Left ventricle myocardium superior (tissue), 1 donor: ENCODE measurements around the gene YDJC. TPM values are rescaled to one million over a fixed set of nuclear protein-coding genes. Genes with fewer than 3 reads are reported as not detected.
"Not testable (repeated sequence)": the region's sequence is repeated elsewhere in the genome, so short reads cannot be mapped to it uniquely, and the experiment has no call there.

ENCODE experiments used
- ATAC-seq: fragments of 200-7000 bp; cut with Tn5 transposase; one replicate; pipeline ENCODE4 v1.9.1; 2020; ENCODE audit warnings: mild to moderate bottlenecking, moderate library complexity
- DNase-seq: peaks from one replicate; pipeline ENCODE4 v3.0.0-alpha.2; 2020
- intact Hi-C: fragments of 100-400 bp; cut with micrococcal nuclease; formaldehyde crosslinking; loops from one replicate; pipeline ENCODE4 v1.11.0; 2022
- long read RNA-seq: library from polyadenylated mRNA; unstranded; transcript quantifications from one replicate; pipeline ENCODE4 v2.0.0, GENCODE V29; 2021
- total RNA-seq: library from RNA; stranded (reverse); fragmentation: NEBNext Ultra II Directional; extraction: Animal tissue kit (Norgen Biotek cat#: 25700); gene quantifications from one replicate; pipeline ENCODE4 v1.2.1, GENCODE V29; 2021
- donor health status: DM: no; HTN: yes; CAD: no; lungs with severe emphysema.

The YDJC gene
- 4.9 TPM for total RNA-seq
- long read RNA-seq, partial matches to known transcripts = 1 of 11 reads
- long read RNA-seq, other reads (novel, unspliced or antisense) = 1 of 11 reads

GRCh38 chr22:21629255-21630149 lies at the start of gene YDJC:
Gene YDJC (minus strand): TSS chr22:21630022. CDS start chr22:21630014, 8 bp downstream.
- peak; percentile 98 for ATAC-seq
- peak; percentile 96 for DNase-seq
- intact Hi-C loops = no loop called here

GRCh38 chr22:21679383-21679782 lies 49.6 kb upstream of the YDJC start:
- ATAC-seq = no peak
- intact Hi-C loops = no loop called here

GRCh38 chr22:21678842-21679241 lies 49.0 kb upstream of the YDJC start:
- intact Hi-C loops, DNase-seq, ATAC-seq: not testable (repeated sequence)

More at GRCh38 chr22:21679383-21679782, 49.6 kb upstream of the YDJC start:
- no peak for DNase-seq

- DNase-seq = no peak
- peak; percentile 17 for ATAC-seq
- intact Hi-C loops = no loop called here
These were observed 48.0 kb upstream of the YDJC start for GRCh38 chr22:21677606-21678443.

- DNase-seq (no peak), ATAC-seq (no peak)
- intact Hi-C loops = no loop called here
These were observed 44.9 kb upstream of the YDJC start for GRCh38 chr22:21674638-21675245.

- DNase-seq (no peak), ATAC-seq (no peak)
- intact Hi-C loops = no loop called here
These were observed 43.9 kb upstream of the YDJC start for GRCh38 chr22:21673534-21674321.

- intact Hi-C loops = no loop called here
- ATAC-seq = no peak
These were observed 42.3 kb upstream of the YDJC start for GRCh38 chr22:21672107-21672629.

GRCh38 chr22:21669026-21669425 lies 39.2 kb upstream of the YDJC start:
- intact Hi-C loops = no loop called here
- ATAC-seq = no peak
- no peak for DNase-seq

More at GRCh38 chr22:21672107-21672629, 42.3 kb upstream of the YDJC start:
- DNase-seq = no peak

GRCh38 chr22:21666786-21667185 lies 37.0 kb upstream of the YDJC start:
- intact Hi-C loops = no loop called here
- DNase-seq (no peak), ATAC-seq (no peak)

- intact Hi-C loops = no loop called here
- ATAC-seq = no peak
These were observed 35.4 kb upstream of the YDJC start for GRCh38 chr22:21665047-21665851.

GRCh38 chr22:21663738-21664137 lies 33.9 kb upstream of the YDJC start:
- ATAC-seq = no peak
- DNase-seq = no peak
- intact Hi-C loops = no loop called here

More at GRCh38 chr22:21665047-21665851, 35.4 kb upstream of the YDJC start:
- DNase-seq = no peak

GRCh38 chr22:21661991-21662390 lies 32.2 kb upstream of the YDJC start:
- DNase-seq = no peak
- no peak for ATAC-seq
- intact Hi-C loops = no loop called here

GRCh38 chr22:21660904-21661303 lies 31.1 kb upstream of the YDJC start:
- intact Hi-C loops = no loop called here
- DNase-seq = no peak
- no peak for ATAC-seq

- DNase-seq (no peak), ATAC-seq (no peak)
- intact Hi-C loops = no loop called here
These were observed 30.2 kb upstream of the YDJC start for GRCh38 chr22:21659864-21660525.

- intact Hi-C loops = no loop called here
- peak; percentile 90 for ATAC-seq
- DNase-seq = peak; percentile 86
These were observed 27.7 kb upstream of the YDJC start for GRCh38 chr22:21657360-21658032.

- intact Hi-C loops = no loop called here
- no peak for ATAC-seq
- no peak for DNase-seq
These were observed 27.2 kb upstream of the YDJC start for GRCh38 chr22:21657020-21657359.
